ENCODE data around the gene TENT4B. TPM values are rescaled to one million over a fixed set of nuclear protein-coding genes. Genes with fewer than 3 reads are reported as not detected.
"Not testable (repeated sequence)": the region's sequence is repeated elsewhere in the genome, so short reads cannot be mapped to it uniquely, and the experiment has no call there.

TENT4B gene
- total RNA-seq, 1 experiment from 2014 or later: 11.7 TPM

- DNase-seq (ENCODE audit: low read depth): peak; percentile 17
Observed at GRCh38 chr16:50153596-50154419, 702 bp downstream of the TENT4B start.

GRCh38 chr16:50154420-50154950 is 1.4 kb downstream of the TENT4B start:
- DNase-seq (ENCODE audit: low read depth): peak; percentile 17

GRCh38 chr16:50155925-50156324 is 2.8 kb downstream of the TENT4B start:
- no peak for DNase-seq (ENCODE audit: low read depth)

GRCh38 chr16:50156590-50156989 is 3.5 kb downstream of the TENT4B start:
- DNase-seq (ENCODE audit: low read depth): no peak

- DNase-seq (ENCODE audit: low read depth): no peak
Observed at GRCh38 chr16:50160495-50161164, 7.5 kb downstream of the TENT4B start.

GRCh38 chr16:50161950-50162349 is 8.8 kb downstream of the TENT4B start:
- no peak for DNase-seq (ENCODE audit: low read depth)

GRCh38 chr16:50165473-50165872 is 12.4 kb downstream of the TENT4B start:
- no peak for DNase-seq (ENCODE audit: low read depth)

- DNase-seq (ENCODE audit: low read depth): peak; percentile 67
Observed at GRCh38 chr16:50166511-50167500, 13.7 kb downstream of the TENT4B start.

GRCh38 chr16:50167556-50167955 is 14.4 kb downstream of the TENT4B start:
- DNase-seq (ENCODE audit: low read depth): no peak

- DNase-seq (ENCODE audit: low read depth): no peak
Observed at GRCh38 chr16:50169555-50170096, 16.5 kb downstream of the TENT4B start.

GRCh38 chr16:50171773-50172172 is 18.7 kb downstream of the TENT4B start:
- DNase-seq (ENCODE audit: low read depth): not testable (repeated sequence)

- DNase-seq (ENCODE audit: low read depth): no peak
Observed at GRCh38 chr16:50172195-50172922, 19.3 kb downstream of the TENT4B start.

- no peak for DNase-seq (ENCODE audit: low read depth)
Observed at GRCh38 chr16:50173316-50173715, 20.2 kb downstream of the TENT4B start.

- no peak for DNase-seq (ENCODE audit: low read depth)
Observed at GRCh38 chr16:50178491-50178941, 25.4 kb downstream of the TENT4B start.

GRCh38 chr16:50182441-50182840 is 29.3 kb downstream of the TENT4B start:
- DNase-seq (ENCODE audit: low read depth): no peak

- DNase-seq (ENCODE audit: low read depth): peak; percentile 55
Observed at GRCh38 chr16:50183316-50183715, 30.2 kb downstream of the TENT4B start.

GRCh38 chr16:50185005-50185505 is 31.9 kb downstream of the TENT4B start:
- DNase-seq (ENCODE audit: low read depth): no peak

GRCh38 chr16:50188619-50189136 is 35.6 kb downstream of the TENT4B start:
- DNase-seq (ENCODE audit: low read depth): no peak

GRCh38 chr16:50190292-50190691 is 37.2 kb downstream of the TENT4B start:
- no peak for DNase-seq (ENCODE audit: low read depth)
